NCI-H146 (cell line): ENCODE measurements around the gene CLCN6.
A peak's percentile ranks its signal among the peaks of the same experiment; 100 is the strongest.

Experiments used
- DNase-seq: peaks from one replicate; lab custom pipeline; 2025; lab: John Stamatoyannopoulos, UW

Gene CLCN6

GRCh38 chr1:11880181-11880575, 74.2 kb downstream of the CLCN6 start:
- no peak for DNase-seq

GRCh38 chr1:11880911-11881748, 75.1 kb downstream of the CLCN6 start:
- no peak for DNase-seq

- DNase-seq = no peak
These were observed 75.9 kb downstream of the CLCN6 start for GRCh38 chr1:11881749-11882441.

- DNase-seq = peak; percentile 75
These were observed 77.0 kb downstream of the CLCN6 start for GRCh38 chr1:11882814-11883538.

- no peak for DNase-seq
These were observed 79.9 kb downstream of the CLCN6 start for GRCh38 chr1:11885916-11886315.

GRCh38 chr1:11886986-11887665, 81.1 kb downstream of the CLCN6 start:
- DNase-seq = no peak

- no peak for DNase-seq
These were observed 81.6 kb downstream of the CLCN6 start for GRCh38 chr1:11887666-11888007.

- DNase-seq = no peak
These were observed 82.3 kb downstream of the CLCN6 start for GRCh38 chr1:11888206-11888876.

- no peak for DNase-seq
These were observed 82.9 kb downstream of the CLCN6 start for GRCh38 chr1:11888877-11889208.

- no peak for DNase-seq
These were observed 85.6 kb downstream of the CLCN6 start for GRCh38 chr1:11891433-11892186.
